K562 (cell line): ENCODE data around the gene HCRT. TPM values are rescaled to one million over a fixed set of nuclear protein-coding genes. Genes with fewer than 3 reads are reported as not detected.

Source experiments
- ASH1L ChIP-seq: fragments of 450-650 bp; IDR thresholded peaks from 2 replicates; pipeline ENCODE4 v1.6.1; 2018; ENCODE audit warnings: borderline replicate concordance, mild to moderate bottlenecking, low read depth; ENCODE audit not compliant: partially characterized antibody
- DMBX1 ChIP-seq: fragments of 250-450 bp; sonication (Bioruptor Pico); IDR thresholded peaks from 2 replicates; pipeline ENCODE4 v1.8.0; 2022; ENCODE audit warnings: inconsistent platforms, mild to moderate bottlenecking, moderate library complexity, borderline replicate concordance
- FOXO4 ChIP-seq: fragments of 450-650 bp; formaldehyde crosslinking; IDR thresholded peaks from 2 replicates; pipeline ENCODE4 v1.4.0; 2020; ENCODE audit warnings: mild to moderate bottlenecking, moderate library complexity
- IFI16 ChIP-seq: fragments of 250-450 bp; sonication (Bioruptor Pico); IDR thresholded peaks from 2 replicates; pipeline ENCODE4 v2.1.2; 2022; ENCODE audit warnings: mild to moderate bottlenecking, inconsistent platforms
- TCF15 ChIP-seq: fragments of 250-450 bp; sonication (Bioruptor Pico); IDR thresholded peaks from 2 replicates; pipeline ENCODE4 v1.8.0; 2022; ENCODE audit warnings: moderate library complexity, mild to moderate bottlenecking, inconsistent platforms
- ZNF707 ChIP-seq: fragments of 250-450 bp; sonication (Bioruptor Pico); conservative IDR thresholded peaks from 2 replicates; pipeline ENCODE4 v1.8.0; 2022; ENCODE audit warnings: inconsistent platforms, mild to moderate bottlenecking, moderate library complexity
- polyA plus RNA-seq, 8 experiments: library from polyadenylated mRNA; depleted of rRNA in 4 of 8; stranded (reverse) in 5 of 8; unstranded in 3 of 8; fragments of >200 nt; fragmentation: Nextera tagmentation in 2 of 8; fragmentation: Illumina TruSeq in 1 of 8; extraction: Ambion mirVana in 2 of 8; extraction: Trizol in 1 of 8; gene quantifications; 2 replicates each; pipeline versions ENCODE4 v1.2.1 to v1.2.3, GENCODE V29; 2011 to 2014; ENCODE audit warnings: inconsistent platforms in 1 of 8, missing spikeins in 1 of 8
- total RNA-seq, 7 experiments: library from RNA; depleted of rRNA in 6 of 7; stranded (reverse); fragments of >200 nt in 6 of 7; fragmentation: Illumina TruSeq in 2 of 7; extraction: Trizol in 2 of 7; gene quantifications; 2 replicates each; pipeline versions ENCODE4 v1.2.1 to v1.2.3, GENCODE V29; 2011 to 2021; ENCODE audit warnings: low replicate concordance in 1 of 7
- TF ChIP-seq, protein P1 (sequence below): fragments of 450-650 bp; IDR thresholded peaks from 2 replicates; pipeline ENCODE4 v1.6.1; 2016; ENCODE audit warnings: mild to moderate bottlenecking, moderate library complexity

Gene HCRT
- total and polyA plus RNA-seq, 9 of the 15 experiments (the other 6 are each of a cell fraction or from before 2014, with no cell fraction given): not detected

DNA sequence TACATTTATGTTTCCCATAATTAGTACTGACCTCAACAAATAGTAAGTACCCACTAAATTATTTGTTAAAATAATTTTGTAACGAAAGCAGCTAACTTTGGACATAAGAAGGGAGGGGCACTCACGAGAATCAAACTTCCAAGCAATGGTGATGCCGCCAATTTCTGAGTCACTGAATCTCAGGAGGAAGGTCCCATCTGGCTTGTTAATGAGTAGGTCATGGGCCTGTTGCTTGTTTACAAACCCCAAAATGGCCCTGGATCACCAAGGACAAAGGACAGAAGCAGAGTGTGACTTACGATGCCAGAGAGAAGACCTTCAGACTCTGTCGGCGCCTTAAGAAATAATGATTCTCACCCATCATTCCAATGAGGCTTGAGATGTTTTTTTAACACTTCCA is 24.8 kb upstream of the HCRT start (continued):
- TF ChIP-seq, protein P1, sequence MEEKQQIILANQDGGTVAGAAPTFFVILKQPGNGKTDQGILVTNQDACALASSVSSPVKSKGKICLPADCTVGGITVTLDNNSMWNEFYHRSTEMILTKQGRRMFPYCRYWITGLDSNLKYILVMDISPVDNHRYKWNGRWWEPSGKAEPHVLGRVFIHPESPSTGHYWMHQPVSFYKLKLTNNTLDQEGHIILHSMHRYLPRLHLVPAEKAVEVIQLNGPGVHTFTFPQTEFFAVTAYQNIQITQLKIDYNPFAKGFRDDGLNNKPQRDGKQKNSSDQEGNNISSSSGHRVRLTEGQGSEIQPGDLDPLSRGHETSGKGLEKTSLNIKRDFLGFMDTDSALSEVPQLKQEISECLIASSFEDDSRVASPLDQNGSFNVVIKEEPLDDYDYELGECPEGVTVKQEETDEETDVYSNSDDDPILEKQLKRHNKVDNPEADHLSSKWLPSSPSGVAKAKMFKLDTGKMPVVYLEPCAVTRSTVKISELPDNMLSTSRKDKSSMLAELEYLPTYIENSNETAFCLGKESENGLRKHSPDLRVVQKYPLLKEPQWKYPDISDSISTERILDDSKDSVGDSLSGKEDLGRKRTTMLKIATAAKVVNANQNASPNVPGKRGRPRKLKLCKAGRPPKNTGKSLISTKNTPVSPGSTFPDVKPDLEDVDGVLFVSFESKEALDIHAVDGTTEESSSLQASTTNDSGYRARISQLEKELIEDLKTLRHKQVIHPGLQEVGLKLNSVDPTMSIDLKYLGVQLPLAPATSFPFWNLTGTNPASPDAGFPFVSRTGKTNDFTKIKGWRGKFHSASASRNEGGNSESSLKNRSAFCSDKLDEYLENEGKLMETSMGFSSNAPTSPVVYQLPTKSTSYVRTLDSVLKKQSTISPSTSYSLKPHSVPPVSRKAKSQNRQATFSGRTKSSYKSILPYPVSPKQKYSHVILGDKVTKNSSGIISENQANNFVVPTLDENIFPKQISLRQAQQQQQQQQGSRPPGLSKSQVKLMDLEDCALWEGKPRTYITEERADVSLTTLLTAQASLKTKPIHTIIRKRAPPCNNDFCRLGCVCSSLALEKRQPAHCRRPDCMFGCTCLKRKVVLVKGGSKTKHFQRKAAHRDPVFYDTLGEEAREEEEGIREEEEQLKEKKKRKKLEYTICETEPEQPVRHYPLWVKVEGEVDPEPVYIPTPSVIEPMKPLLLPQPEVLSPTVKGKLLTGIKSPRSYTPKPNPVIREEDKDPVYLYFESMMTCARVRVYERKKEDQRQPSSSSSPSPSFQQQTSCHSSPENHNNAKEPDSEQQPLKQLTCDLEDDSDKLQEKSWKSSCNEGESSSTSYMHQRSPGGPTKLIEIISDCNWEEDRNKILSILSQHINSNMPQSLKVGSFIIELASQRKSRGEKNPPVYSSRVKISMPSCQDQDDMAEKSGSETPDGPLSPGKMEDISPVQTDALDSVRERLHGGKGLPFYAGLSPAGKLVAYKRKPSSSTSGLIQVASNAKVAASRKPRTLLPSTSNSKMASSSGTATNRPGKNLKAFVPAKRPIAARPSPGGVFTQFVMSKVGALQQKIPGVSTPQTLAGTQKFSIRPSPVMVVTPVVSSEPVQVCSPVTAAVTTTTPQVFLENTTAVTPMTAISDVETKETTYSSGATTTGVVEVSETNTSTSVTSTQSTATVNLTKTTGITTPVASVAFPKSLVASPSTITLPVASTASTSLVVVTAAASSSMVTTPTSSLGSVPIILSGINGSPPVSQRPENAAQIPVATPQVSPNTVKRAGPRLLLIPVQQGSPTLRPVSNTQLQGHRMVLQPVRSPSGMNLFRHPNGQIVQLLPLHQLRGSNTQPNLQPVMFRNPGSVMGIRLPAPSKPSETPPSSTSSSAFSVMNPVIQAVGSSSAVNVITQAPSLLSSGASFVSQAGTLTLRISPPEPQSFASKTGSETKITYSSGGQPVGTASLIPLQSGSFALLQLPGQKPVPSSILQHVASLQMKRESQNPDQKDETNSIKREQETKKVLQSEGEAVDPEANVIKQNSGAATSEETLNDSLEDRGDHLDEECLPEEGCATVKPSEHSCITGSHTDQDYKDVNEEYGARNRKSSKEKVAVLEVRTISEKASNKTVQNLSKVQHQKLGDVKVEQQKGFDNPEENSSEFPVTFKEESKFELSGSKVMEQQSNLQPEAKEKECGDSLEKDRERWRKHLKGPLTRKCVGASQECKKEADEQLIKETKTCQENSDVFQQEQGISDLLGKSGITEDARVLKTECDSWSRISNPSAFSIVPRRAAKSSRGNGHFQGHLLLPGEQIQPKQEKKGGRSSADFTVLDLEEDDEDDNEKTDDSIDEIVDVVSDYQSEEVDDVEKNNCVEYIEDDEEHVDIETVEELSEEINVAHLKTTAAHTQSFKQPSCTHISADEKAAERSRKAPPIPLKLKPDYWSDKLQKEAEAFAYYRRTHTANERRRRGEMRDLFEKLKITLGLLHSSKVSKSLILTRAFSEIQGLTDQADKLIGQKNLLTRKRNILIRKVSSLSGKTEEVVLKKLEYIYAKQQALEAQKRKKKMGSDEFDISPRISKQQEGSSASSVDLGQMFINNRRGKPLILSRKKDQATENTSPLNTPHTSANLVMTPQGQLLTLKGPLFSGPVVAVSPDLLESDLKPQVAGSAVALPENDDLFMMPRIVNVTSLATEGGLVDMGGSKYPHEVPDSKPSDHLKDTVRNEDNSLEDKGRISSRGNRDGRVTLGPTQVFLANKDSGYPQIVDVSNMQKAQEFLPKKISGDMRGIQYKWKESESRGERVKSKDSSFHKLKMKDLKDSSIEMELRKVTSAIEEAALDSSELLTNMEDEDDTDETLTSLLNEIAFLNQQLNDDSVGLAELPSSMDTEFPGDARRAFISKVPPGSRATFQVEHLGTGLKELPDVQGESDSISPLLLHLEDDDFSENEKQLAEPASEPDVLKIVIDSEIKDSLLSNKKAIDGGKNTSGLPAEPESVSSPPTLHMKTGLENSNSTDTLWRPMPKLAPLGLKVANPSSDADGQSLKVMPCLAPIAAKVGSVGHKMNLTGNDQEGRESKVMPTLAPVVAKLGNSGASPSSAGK: no peak
- no peak for TF ChIP-seq ASH1L
- no peak for TF ChIP-seq DMBX1 (CRISPR knock-in tag)
- TF ChIP-seq TCF15 (CRISPR knock-in tag): no peak
- TF ChIP-seq IFI16 (CRISPR knock-in tag): no peak
- no peak for TF ChIP-seq FOXO4 (CRISPR knock-in tag)
- no peak for TF ChIP-seq ZNF707 (CRISPR knock-in tag)
